Measurements from ENCODE around the gene CHD9. TPM values are rescaled to one million over a fixed set of nuclear protein-coding genes. Genes with fewer than 3 reads are reported as not detected.
A peak's percentile ranks its signal among the peaks of the same experiment; 100 is the strongest.
"Not testable (repeated sequence)": the region's sequence is repeated elsewhere in the genome, so short reads cannot be mapped to it uniquely, and the experiment has no call there.

The CHD9 gene
- total RNA-seq, 1 experiment from 2014 or later: 15.2 TPM

GRCh38 chr16:53130159-53131049, 75.6 kb downstream of the CHD9 start:
- peak; percentile 89 for DNase-seq (ENCODE audit: low spot score)

- no peak for DNase-seq (ENCODE audit: low spot score)
Measured at GRCh38 chr16:53131050-53131362, 76.2 kb downstream of the CHD9 start.

GRCh38 chr16:53131363-53132071, 76.7 kb downstream of the CHD9 start:
- peak; percentile 41 for DNase-seq (ENCODE audit: low spot score)

- DNase-seq (ENCODE audit: low spot score): no peak
Measured at GRCh38 chr16:53132406-53132805, 77.6 kb downstream of the CHD9 start.

GRCh38 chr16:53135329-53135728, 80.5 kb downstream of the CHD9 start:
- DNase-seq (ENCODE audit: low spot score): no peak

GRCh38 chr16:53142823-53143568, 88.2 kb downstream of the CHD9 start:
- DNase-seq (ENCODE audit: low spot score): no peak

- no peak for DNase-seq (ENCODE audit: low spot score)
Measured at GRCh38 chr16:53147500-53148065, 92.8 kb downstream of the CHD9 start.

- no peak for DNase-seq (ENCODE audit: low spot score)
Measured at GRCh38 chr16:53150769-53151168, 96.0 kb downstream of the CHD9 start.

- no peak for DNase-seq (ENCODE audit: low spot score)
Measured at GRCh38 chr16:53152329-53152728, 97.5 kb downstream of the CHD9 start.

GRCh38 chr16:53153130-53153529, 98.3 kb downstream of the CHD9 start:
- no peak for DNase-seq (ENCODE audit: low spot score)

GRCh38 chr16:53154513-53154912, 99.7 kb downstream of the CHD9 start:
- DNase-seq (ENCODE audit: low spot score): no peak

GRCh38 chr16:53156516-53156915, 101.7 kb downstream of the CHD9 start:
- no peak for DNase-seq (ENCODE audit: low spot score)

- peak; percentile 72 for DNase-seq (ENCODE audit: low spot score)
Measured at GRCh38 chr16:53159781-53160436, 105.1 kb downstream of the CHD9 start.

GRCh38 chr16:53166099-53166498, 111.3 kb downstream of the CHD9 start:
- DNase-seq (ENCODE audit: low spot score): no peak

- no peak for DNase-seq (ENCODE audit: low spot score)
Measured at GRCh38 chr16:53168744-53169143, 114.0 kb downstream of the CHD9 start.

- DNase-seq (ENCODE audit: low spot score): no peak
Measured at GRCh38 chr16:53172517-53172916, 117.7 kb downstream of the CHD9 start.

GRCh38 chr16:53175118-53175517, 120.3 kb downstream of the CHD9 start:
- DNase-seq (ENCODE audit: low spot score): no peak

GRCh38 chr16:53176434-53176833, 121.6 kb downstream of the CHD9 start:
- DNase-seq (ENCODE audit: low spot score): no peak

- no peak for DNase-seq (ENCODE audit: low spot score)
Measured at GRCh38 chr16:53183442-53183841, 128.7 kb downstream of the CHD9 start.

GRCh38 chr16:53185741-53186140, 130.9 kb downstream of the CHD9 start:
- not testable (repeated sequence) for DNase-seq (ENCODE audit: low spot score)

- no peak for DNase-seq (ENCODE audit: low spot score)
Measured at GRCh38 chr16:53187775-53188174, 133.0 kb downstream of the CHD9 start.
